GM12874 (cell line): Measurements from ENCODE around the gene COX18.

Experiments used
- CTCF ChIP-seq: IDR thresholded peaks from 2 replicates; pipeline ENCODE4 v1.5.1; 2011; ENCODE audit warnings: low read depth, mild to moderate bottlenecking, control low read depth, low read length, moderate library complexity; ENCODE audit not compliant: insufficient read depth

Gene COX18

GRCh38 chr4:73019462-73020047 is 50.0 kb downstream of the COX18 start:
- TF ChIP-seq CTCF = peak; percentile 43; the same call in 1 of the 2 replicates

GRCh38 chr4:73018595-73018994 is 50.9 kb downstream of the COX18 start:
- TF ChIP-seq CTCF = no peak

- TF ChIP-seq CTCF = no peak
These were observed 56.2 kb downstream of the COX18 start for GRCh38 chr4:73013310-73013709.

GRCh38 chr4:73012673-73013072 is 56.8 kb downstream of the COX18 start:
- no peak for TF ChIP-seq CTCF

GRCh38 chr4:73011629-73011985 is 57.9 kb downstream of the COX18 start:
- no peak for TF ChIP-seq CTCF

- no peak for TF ChIP-seq CTCF
These were observed 58.5 kb downstream of the COX18 start for GRCh38 chr4:73010789-73011628.

GRCh38 chr4:73007526-73008100 is 61.9 kb downstream of the COX18 start:
- TF ChIP-seq CTCF = no peak
